GM23338 (cell line): ENCODE measurements around the gene ADAM10.

Source experiments
- CTCF ChIP-seq, 2 experiments: fragments of 200-600 bp in 1 of 2; sonication (generic) in 1 of 2; conservative IDR thresholded peaks; 2 replicates each; pipeline versions ENCODE4 v1.5.1 to v1.6.1; 2016 to 2017; ENCODE audit warnings: antibody characterized with exemption in 2 of 2, low read depth in 2 of 2, mild to moderate bottlenecking in 2 of 2, moderate library complexity in 1 of 2
- EZH2 ChIP-seq: fragments of 200-600 bp; sonication (generic); IDR thresholded peaks from one replicate; pipeline ENCODE4 v1.8.0; 2017; ENCODE audit warnings: antibody characterized with exemption, mild to moderate bottlenecking, low read depth; ENCODE audit not compliant: unreplicated experiment
- EZH2phosphoT487 ChIP-seq: fragments of 200-600 bp; sonication (generic); IDR thresholded peaks from one replicate; pipeline ENCODE4 v1.8.1; 2018; ENCODE audit warnings: antibody characterized with exemption; ENCODE audit not compliant: unreplicated experiment

GRCh38 chr15:58771621-58772250, 22.2 kb upstream of the ADAM10 start:
- TF ChIP-seq CTCF (conservative IDR thresholded peaks at IDR 0.05; ENCODE audit: low read depth in 2 of 2) = no peak
- no peak for TF ChIP-seq EZH2
- TF ChIP-seq EZH2phosphoT487 = no peak
